Stimulated activated naive CD8-positive, alpha-beta T cell treated with anti-CD3 and anti-CD28 coated beads, Interleukin-15, amount 100 ng/mL, for 72 hours (primary cell): Measurements from ENCODE around the gene ZSCAN10.
"Not testable (repeated sequence)": the region's sequence is repeated elsewhere in the genome, so short reads cannot be mapped to it uniquely, and the experiment has no call there.

Experiments used
- ATAC-seq: fragments of 150-1000 bp; cut with Tn5 transposase; 2 replicates; pipeline ENCODE4 v1.10.0; 2021; ENCODE audit warnings: mild to moderate bottlenecking, moderate library complexity
- DNase-seq, 2 donors: peaks; one replicate each; pipeline ENCODE4 v3.0.0; 2021 to 2022
- H3K27ac Mint-ChIP-seq, 2 donors: one replicate each; pipeline ENCODE4 v1.8.0; 2022; ENCODE audit warnings: mild to moderate bottlenecking in 2 of 2, mixed read lengths in 2 of 2, moderate library complexity in 2 of 2
- H3K27me3 Mint-ChIP-seq: one replicate; pipeline ENCODE4 v1.8.0; 2022; ENCODE audit warnings: mixed read lengths
- H3K4me1 Mint-ChIP-seq: one replicate; pipeline ENCODE4 v1.8.0; 2022; ENCODE audit warnings: mild to moderate bottlenecking, mixed read lengths
- H3K4me3 Mint-ChIP-seq, 2 donors: one replicate each; pipeline ENCODE4 v1.8.0; 2022; ENCODE audit warnings: mild to moderate bottlenecking in 2 of 2, mixed read lengths in 2 of 2, moderate library complexity in 1 of 2
- H3K9me3 Mint-ChIP-seq, 2 donors: one replicate each; pipeline ENCODE4 v1.8.0; 2022; ENCODE audit warnings: mixed read lengths in 2 of 2

The ZSCAN10 gene

DNA sequence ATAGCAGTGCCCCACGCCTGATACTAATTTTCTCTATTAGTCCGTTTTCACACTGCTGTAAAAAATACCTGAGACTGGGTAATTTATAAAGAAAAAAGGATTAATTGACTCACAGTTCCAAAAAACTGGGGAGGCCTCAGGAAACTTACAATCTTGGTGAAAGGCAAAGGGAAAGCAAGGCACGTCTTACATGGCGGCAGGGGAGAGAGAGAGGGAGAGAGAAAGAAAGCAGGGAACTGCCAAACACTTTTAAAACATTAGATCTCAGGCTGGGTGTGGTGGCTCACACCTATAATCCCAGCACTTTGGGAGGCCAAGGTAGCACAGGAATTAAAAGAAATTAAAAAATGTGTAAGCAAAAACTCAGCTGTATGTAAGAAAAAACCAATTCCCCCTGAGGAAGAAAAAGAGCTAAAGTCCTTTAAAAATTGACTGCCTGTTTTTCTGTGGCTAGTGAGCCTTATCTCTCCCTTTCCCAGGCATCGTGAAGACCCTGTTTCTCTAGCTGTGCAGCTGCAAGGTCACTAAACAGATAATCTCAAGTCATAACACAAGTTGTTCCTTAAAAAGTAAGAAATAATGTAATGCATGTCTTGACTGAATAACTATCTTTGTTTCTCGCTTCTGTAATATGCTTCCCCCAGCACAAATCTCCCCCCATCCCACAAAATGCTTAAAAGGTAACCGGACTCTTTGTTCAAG is 14.0 kb downstream of the ZSCAN10 start:
- no peak overlapping the region for H3K4me3 Mint-ChIP-seq
- ATAC-seq, result no peak
- H3K4me1 Mint-ChIP-seq, result peaks cover 46% of the 10 kb centered on the region
- DNase-seq, result no peak
- H3K9me3 Mint-ChIP-seq, result peaks cover 7 to 8% of the 10 kb centered on the region in 2 donors
- H3K27ac Mint-ChIP-seq, result peak overlapping the region in 1 of 2 donors; percentile 15
- H3K27me3 Mint-ChIP-seq, result no peaks in the 10 kb centered on the region

DNA sequence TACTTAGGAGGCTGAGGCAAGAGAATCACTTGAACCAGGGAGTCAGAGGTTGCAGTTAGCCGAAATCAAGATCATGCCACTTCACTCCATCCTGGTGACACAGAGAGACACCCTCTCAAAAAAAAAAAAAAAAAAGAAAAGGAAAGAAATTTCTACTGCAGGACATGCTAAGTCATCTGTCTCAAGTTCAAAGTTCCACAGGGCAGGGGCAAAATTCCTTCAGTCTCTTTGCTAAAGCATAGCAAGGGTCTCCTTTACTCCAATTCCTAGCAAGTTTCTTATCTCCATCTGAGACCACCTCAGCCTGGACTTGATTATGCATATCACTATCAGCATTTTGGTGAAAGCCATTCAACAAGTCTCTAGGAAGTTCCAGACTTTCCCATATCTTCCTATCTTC is 14.6 kb downstream of the ZSCAN10 start:
- ATAC-seq (no peak), DNase-seq (no peak)
- Mint-ChIP-seq H3K27ac (no peak overlapping the region), H3K4me3 (no peak overlapping the region), H3K4me1 (peaks cover 46% of the 10 kb centered on the region), H3K27me3 (no peaks in the 10 kb centered on the region), H3K9me3 (peaks cover 13 to 14% of the 10 kb centered on the region in 2 donors)

DNA sequence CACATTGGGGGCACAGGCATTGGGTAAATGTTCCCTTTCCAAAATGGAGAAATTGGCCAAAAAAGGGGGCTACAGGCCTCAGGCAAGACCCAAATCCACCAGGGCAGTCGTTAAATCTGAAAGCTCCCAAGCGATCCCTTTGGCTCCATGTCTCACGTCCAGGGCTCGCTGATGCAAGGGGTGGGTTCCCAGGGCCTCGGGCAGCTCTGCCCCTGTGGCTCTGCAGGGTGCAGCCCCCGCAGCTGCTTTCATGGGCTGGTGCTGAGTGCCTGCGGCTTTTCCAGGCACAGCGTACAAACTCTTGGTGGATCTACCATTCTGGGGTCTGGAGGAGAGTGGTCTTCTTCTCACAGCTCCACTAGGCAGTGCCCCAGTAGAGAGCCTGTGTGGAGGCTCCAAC is 15.7 kb downstream of the ZSCAN10 start:
- H3K4me1 Mint-ChIP-seq, result peaks cover 48% of the 10 kb centered on the region
- H3K27me3 Mint-ChIP-seq, H3K4me3 Mint-ChIP-seq, ATAC-seq, H3K27ac Mint-ChIP-seq, DNase-seq: not testable (repeated sequence)
- peaks cover 13 to 14% of the 10 kb centered on the region in 2 donors for H3K9me3 Mint-ChIP-seq

DNA sequence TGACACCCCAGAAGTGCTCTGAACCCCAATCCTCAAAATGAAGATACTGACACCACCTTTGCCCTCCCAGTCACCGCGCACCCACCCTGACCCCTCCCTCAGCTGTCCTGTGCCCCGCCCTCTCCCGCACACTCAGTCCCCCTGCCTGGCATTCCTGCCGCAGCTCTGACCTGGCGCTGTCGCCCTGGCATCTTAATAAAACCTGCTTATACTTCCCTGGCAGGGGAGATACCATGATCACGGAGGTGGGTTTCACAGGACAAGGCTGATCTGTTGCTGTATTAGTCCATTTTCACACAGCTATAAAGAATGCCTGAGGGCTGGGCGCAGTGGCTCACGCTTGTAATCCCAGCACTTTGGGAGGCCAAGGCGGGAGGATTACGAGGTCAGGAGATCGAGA is 17.1 kb downstream of the ZSCAN10 start:
- DNase-seq, H3K27ac Mint-ChIP-seq, H3K4me3 Mint-ChIP-seq, H3K27me3 Mint-ChIP-seq, ATAC-seq: not testable (repeated sequence)
- peaks cover 13 to 14% of the 10 kb centered on the region in 2 donors for H3K9me3 Mint-ChIP-seq
- H3K4me1 Mint-ChIP-seq, result peaks cover 43% of the 10 kb centered on the region

DNA sequence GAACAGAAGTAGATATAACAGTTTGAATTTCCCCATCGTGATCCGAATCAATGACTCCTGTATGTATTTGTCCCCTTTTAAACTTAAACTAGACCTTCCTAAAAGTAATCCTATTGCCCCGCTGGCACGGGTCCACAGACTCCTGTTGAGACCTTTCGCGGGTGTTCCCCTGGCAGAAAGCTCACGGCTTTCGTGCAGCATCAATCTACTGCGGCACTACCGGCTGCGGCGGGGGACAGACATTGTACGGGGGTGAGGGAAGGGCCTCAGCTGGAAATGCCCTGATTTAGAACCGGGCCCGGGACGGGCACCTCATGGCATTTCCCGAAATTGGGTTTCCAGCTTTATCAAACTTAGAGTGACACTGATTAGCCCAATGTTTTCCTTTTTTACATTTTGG is 19.1 kb downstream of the ZSCAN10 start:
- peaks cover 45% of the 10 kb centered on the region for H3K4me1 Mint-ChIP-seq
- DNase-seq, result no peak
- peak overlapping the region in 1 of 2 donors; percentile 81 for H3K27ac Mint-ChIP-seq
- peaks cover 13 to 14% of the 10 kb centered on the region in 2 donors for H3K9me3 Mint-ChIP-seq
- no peaks in the 10 kb centered on the region for H3K27me3 Mint-ChIP-seq
- no peak for ATAC-seq
- no peak overlapping the region for H3K4me3 Mint-ChIP-seq

DNA sequence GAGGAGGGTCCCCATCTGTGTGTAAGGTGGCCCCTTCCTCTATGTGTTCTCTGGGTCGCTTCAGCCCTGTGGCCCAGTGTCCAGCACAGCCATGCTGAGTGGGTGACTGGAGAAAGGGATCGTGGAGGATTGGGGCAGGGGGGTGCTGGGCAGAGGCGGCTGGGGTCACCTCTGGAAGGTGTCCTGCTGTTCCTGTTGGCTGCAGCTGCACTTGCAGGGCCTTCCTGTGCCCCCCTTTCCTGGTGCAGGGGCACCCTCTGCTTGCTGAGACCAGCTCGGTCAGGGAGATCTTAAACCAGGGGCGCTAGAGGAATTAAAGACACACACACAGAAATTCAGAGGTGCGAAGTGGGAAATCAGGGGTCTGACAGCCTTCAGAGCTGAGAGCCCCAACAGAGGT is 22.5 kb downstream of the ZSCAN10 start:
- ATAC-seq (no peak), DNase-seq (no peak)
- peak overlapping the region; percentile 85 to 87 for H3K4me3 Mint-ChIP-seq
- no peaks in the 10 kb centered on the region for H3K27me3 Mint-ChIP-seq
- peaks cover 74% of the 10 kb centered on the region for H3K4me1 Mint-ChIP-seq
- peaks cover 13 to 14% of the 10 kb centered on the region in 2 donors for H3K9me3 Mint-ChIP-seq
- peak overlapping the region; percentile 91 to 94 for H3K27ac Mint-ChIP-seq

DNA sequence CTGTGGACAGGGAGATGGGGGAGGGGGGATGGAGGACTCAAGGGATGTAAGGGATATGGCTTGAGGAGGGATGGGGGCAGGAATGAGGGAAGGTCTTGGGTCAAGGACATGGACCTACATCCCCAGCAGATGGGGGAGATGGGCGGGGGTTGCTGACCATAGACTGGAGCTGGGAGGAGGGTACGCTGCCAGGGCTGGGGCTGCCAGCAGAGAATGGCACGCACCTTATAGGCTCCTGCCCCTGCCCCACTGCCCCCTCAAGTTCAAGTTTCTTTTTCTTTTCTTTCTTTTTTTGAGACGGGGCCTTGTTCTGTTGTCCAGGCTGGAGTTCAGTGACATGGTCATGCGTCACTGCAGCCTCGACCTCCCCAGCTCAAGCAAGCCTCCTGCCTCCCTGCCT is 23.1 kb downstream of the ZSCAN10 start:
- not testable (repeated sequence) for H3K27me3 Mint-ChIP-seq, ATAC-seq, DNase-seq
- Mint-ChIP-seq H3K9me3 (peaks cover 11 to 12% of the 10 kb centered on the region in 2 donors), H3K27ac (peak overlapping the region; percentile 94 to 99), H3K4me3 (peak overlapping the region; percentile 85 to 87), H3K4me1 (peaks cover 75% of the 10 kb centered on the region)

DNA sequence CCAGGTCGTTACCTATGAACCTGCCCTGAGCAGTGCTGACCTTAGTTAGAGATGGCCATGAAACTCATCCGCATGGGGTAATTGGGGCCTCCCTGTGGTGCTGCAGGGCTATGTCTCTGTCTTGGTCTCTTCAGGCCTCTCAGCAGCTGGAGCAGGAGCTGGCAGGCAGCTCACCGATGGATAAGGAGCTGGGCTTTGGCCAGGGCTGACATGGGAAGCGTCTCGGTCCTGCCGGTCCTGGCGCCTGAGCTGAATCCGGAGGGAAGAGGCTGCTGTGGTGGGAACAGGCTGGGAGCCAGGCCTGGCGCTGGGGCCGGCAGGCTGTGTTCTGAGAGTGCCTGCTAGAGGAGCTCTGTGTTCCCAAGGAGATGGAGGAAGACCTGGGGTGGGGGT is 23.6 kb downstream of the ZSCAN10 start:
- H3K27ac Mint-ChIP-seq, result peak overlapping the region; percentile 91 to 99
- peak overlapping the region; percentile 85 to 87 for H3K4me3 Mint-ChIP-seq
- no peaks in the 10 kb centered on the region for H3K27me3 Mint-ChIP-seq
- DNase-seq, result peak in 1 of 2 donors; percentile 42
- peaks cover 75% of the 10 kb centered on the region for H3K4me1 Mint-ChIP-seq
- peaks cover 7 to 8% of the 10 kb centered on the region in 2 donors for H3K9me3 Mint-ChIP-seq
- ATAC-seq, result peak; percentile 24

DNA sequence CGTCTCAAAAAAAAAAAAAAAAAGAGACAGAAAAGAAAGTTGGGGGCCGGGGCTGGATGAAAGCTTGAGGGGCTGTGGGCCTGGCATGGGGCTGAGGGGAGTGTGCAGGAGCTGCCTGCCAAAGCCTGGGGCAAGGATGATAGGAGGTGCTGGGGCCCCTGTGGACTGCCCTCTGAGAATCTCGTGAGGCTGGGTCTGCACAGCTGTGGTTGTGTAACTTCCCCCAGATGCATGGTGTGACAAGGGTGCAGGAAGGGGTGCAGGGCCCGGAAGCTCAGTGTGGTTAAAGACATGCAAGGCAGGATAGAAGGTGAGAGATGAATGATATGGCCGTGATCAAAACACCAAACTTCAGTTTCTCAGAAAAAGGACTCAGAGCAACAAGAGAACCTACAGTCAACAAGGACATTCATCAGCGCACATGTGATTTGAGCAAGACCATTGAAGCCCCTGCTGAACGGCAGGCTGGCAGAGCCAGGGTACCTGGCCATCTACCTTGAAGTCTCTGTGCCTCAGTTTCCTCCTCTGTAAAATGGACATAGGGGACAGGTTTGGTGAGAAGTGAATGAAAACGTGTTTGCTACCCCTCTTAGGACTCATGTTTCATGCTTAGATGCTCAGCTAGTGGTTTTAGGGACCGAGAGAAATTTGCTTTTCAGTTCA is 24.1 kb downstream of the ZSCAN10 start:
- DNase-seq (peak; percentile 77 to 88), ATAC-seq (peak; percentile 84)
- Mint-ChIP-seq H3K27ac (peak overlapping the region; percentile 91 to 99), H3K4me3 (peak overlapping the region; percentile 85 to 87), H3K27me3 (no peaks in the 10 kb centered on the region), H3K9me3 (peaks cover 5% of the 10 kb centered on the region in 2 donors), H3K4me1 (peaks cover 80% of the 10 kb centered on the region)

DNA sequence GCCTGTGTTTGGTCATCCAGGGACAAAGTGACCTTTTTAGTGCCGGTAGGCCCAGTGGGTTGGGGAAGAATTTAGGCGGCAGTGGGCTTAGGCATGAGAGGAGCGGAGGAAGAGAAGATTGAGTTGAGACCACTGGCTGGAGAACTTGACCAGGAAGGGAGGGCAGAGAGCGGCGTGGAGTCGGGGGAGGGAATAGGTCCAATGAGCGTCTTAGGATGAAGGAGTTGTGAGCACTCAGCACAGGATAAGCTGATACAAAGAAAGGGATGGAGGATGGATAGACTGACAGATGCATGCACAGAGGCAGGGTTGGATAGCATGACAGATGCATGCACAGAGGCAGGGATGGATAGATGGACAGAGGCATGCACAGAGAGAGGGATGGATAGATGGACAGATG is 25.6 kb downstream of the ZSCAN10 start:
- H3K4me3 Mint-ChIP-seq, result peak overlapping the region; percentile 85 to 87
- DNase-seq (no peak), ATAC-seq (no peak)
- peak overlapping the region; percentile 30 to 91 for H3K27ac Mint-ChIP-seq
- H3K4me1 Mint-ChIP-seq, result peaks cover 91% of the 10 kb centered on the region
- H3K27me3 Mint-ChIP-seq, result no peaks in the 10 kb centered on the region
- no peaks in the 10 kb centered on the region for H3K9me3 Mint-ChIP-seq

DNA sequence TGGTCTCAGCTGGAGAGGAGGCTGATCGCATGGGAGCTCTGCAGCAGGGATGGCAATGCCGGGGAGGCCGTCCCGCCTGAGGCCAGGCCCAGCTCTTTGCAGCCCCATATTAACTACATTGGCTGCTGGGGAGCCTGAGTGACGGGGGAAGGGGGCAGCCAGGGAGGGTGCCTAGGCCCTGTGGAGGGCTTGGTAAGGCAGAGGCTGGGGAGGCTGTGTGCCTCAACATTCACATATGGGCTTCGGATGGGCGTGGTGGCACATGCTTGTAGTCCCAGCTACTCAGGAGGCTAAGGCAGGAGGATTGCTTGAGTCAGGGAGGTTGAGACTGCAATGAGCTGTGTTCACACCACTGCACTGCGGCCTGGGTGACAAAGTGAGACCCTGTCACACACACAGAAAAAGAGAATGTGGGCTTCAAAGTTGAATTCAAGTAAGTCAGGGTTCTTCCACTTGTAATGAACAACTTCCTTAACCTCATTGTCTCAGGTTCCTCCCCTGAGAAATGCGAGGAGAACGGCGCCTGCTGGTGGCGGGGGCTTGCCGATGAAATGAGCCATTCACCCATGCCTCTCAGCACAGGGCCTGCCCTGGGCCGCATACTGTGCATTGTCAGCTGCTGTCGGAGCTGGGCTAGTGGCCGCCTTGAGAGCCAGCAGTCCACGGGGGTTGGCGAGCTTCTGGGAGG is 26.4 kb downstream of the ZSCAN10 start:
- not testable (repeated sequence) for H3K9me3 Mint-ChIP-seq, H3K27me3 Mint-ChIP-seq
- peak overlapping the region; percentile 15 to 30 for H3K27ac Mint-ChIP-seq
- peak overlapping the region; percentile 85 to 87 for H3K4me3 Mint-ChIP-seq
- ATAC-seq (peak; percentile 56), DNase-seq (peak in 1 of 2 donors; percentile 69)
- H3K4me1 Mint-ChIP-seq, result peaks cover 91% of the 10 kb centered on the region

DNA sequence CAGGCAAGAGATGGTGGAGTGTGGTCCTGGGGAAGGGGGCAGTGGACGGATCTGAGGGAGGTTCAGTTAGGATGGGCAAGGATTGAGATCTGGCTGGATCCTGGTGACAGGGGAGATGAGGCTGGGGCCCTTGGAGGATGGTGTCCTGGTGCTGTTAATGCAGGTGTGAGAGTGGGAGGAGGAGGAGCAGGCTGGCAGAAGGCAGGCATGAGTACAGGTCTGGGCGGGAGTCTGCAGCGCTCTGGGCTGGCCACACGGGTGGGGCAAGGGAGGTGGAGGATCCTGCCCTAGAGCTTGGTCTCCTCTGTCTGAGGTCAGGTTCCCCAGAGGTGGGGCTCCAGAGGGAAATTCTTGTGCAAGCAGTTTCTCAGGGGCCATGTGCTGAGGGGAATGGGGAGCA is 26.9 kb downstream of the ZSCAN10 start:
- not testable (repeated sequence) for H3K9me3 Mint-ChIP-seq, H3K27me3 Mint-ChIP-seq
- Mint-ChIP-seq H3K27ac (peak overlapping the region in 1 of 2 donors; percentile 92), H3K4me3 (peak overlapping the region in 1 of 2 donors; percentile 42), H3K4me1 (peaks cover 95% of the 10 kb centered on the region)
- DNase-seq (peak in 1 of 2 donors; percentile 48), ATAC-seq (peak; percentile 26)

DNA sequence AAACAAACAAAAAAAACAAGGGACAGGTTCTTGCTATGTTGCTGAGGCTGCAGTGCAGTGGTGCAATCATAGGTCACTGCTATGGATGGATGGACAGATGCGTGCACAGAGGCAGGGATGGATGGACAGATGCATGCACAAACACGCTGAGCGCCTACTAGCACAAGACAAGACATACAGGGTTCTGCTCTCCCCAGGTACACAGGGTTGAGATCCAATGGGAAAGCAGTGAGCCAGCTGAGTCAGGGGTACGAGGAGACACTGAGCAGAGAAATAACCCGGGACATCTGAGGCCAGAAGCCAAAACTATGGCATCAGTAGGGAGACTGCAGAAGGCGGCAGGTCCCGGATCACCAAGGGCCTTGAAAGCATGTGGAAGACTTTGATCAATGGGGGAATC is 27.4 kb downstream of the ZSCAN10 start:
- H3K27ac Mint-ChIP-seq, result peak overlapping the region; percentile 50 to 92
- no peak for DNase-seq

DNA sequence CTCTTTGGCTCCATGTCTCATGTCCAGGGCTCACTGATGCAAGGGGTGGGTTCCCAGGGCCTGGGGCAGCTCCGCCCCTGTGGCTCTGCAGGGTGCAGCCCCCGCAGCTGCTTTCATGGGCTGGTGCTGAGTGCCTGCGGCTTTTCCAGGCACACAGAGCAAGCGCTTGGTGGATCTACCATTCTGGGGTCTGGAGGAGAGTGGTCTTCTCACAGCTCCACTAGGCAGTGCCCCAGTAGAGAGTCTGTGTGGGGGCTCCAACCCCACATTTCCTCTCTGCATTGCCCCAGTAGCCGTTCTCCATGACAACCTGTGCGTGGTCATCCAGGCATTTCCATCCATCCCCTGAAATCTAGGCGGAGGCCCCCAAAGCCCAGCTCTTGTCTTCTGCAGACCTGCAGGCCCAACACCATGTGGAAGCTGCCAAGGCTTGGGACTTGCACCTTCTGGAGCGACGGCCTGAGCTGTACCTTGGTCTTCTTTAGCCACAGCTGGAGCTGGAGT is 28.4 kb downstream of the ZSCAN10 start:
- Mint-ChIP-seq H3K27ac (peak overlapping the region; percentile 75 to 91), H3K27me3 (no peaks in the 10 kb centered on the region), H3K4me3 (peak overlapping the region in 1 of 2 donors; percentile 56), H3K9me3 (no peaks in the 10 kb centered on the region), H3K4me1 (peaks cover 84% of the 10 kb centered on the region)
- ATAC-seq (no peak), DNase-seq (no peak)

More for the DNA sequence above, 27.4 kb downstream of the ZSCAN10 start:
- Mint-ChIP-seq H3K9me3 (no peaks in the 10 kb centered on the region), H3K4me1 (peaks cover 94% of the 10 kb centered on the region), H3K27me3 (no peaks in the 10 kb centered on the region), H3K4me3 (peak overlapping the region; percentile 42 to 49)
- no peak for ATAC-seq

DNA sequence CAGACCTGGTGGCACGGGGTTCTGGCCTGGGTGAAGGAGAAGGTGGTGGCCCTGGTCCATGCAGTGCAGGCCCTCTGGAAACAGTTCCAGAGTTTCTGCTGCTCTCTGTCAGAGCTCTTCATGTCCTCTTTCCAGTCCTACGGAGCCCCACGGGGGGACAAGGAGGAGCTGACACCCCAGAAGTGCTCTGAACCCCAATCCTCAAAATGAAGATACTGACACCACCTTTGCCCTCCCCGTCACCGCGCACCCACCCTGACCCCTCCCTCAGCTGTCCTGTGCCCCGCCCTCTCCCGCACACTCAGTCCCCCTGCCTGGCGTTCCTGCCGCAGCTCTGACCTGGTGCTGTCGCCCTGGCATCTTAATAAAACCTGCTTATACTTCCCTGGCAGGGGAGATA is 29.9 kb downstream of the ZSCAN10 start:
- not testable (repeated sequence) for ATAC-seq, H3K9me3 Mint-ChIP-seq, DNase-seq, H3K27me3 Mint-ChIP-seq
- peaks cover 84% of the 10 kb centered on the region for H3K4me1 Mint-ChIP-seq
- H3K27ac Mint-ChIP-seq, result peak overlapping the region; percentile 75 to 91
- peak overlapping the region; percentile 56 to 60 for H3K4me3 Mint-ChIP-seq
